ENCODE data around the gene EPAS1.

EPAS1 gene

DNA sequence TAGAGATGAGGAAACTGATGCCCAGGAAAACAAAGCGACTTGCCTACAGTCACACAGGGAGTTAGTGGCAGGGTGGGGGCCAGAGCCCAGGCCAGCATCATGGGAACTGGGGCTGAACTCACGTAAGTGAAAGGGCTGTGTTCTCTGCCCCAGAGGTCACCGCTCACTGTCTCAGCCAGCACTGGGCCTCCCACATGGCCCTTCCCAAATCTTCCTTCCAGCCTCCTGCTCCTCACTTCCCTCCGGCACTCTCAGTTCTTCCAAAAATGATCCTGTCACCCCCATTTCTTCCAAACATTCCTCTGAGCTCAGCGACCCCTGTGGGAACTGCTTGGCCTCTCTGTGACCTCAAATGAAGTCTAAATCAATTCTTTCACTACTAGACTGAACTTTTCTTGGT, 91.7 kb downstream of the EPAS1 start:
- DNase-seq (ENCODE audit: insufficient read length, low spot score), result no peak
- no peak for TF ChIP-seq CTCF (IDR thresholded peaks at IDR 0.05; ENCODE audit: insufficient read depth, missing control alignments)
- FAIRE-seq, result no peak

DNA sequence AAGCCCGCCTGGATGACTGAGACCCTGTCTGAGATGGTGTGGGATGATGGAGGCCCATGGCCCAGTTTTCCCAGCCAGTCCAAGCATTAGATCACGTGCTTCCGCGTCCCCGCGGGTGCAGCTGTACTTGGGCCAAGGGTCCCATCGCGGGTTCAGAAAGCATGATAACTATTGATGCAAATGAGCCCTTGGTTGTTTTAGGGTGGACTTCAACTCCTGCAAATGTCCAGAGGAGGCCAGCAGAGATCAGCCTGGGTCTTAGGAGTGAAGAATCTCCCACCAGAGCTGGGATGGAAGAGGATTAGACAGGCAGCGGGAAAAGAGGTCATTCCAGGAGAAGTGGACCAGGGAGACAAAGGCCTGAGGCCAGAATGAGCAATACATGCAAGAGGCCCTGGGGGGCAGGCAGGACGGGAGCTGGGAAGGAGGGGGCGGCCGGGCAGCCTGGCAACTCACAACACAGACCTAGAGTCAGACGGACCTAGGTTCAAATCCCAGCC, 92.3 kb downstream of the EPAS1 start:
- no peak for FAIRE-seq
- TF ChIP-seq CTCF (IDR thresholded peaks at IDR 0.05; ENCODE audit: insufficient read depth, missing control alignments), result no peak
- DNase-seq (ENCODE audit: insufficient read length, low spot score), result no peak

DNA sequence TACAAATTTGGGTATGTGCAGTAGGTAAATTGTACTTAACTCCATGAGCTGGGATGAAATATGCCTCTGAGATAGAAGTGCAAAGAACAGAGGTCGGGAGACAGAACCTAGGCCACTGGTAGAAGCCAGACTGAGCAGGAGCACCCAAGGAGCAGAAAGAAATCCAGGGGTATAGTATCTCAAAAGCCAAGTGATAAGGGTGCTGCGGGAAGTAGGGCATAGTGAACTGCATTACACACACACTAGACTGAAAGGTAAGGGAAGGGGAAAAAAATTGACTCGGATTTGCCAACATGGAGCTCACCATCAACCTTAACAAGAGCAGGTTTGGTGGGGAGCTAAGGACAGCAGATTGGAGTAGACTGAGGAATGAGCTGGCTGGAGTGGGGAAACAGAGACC, 92.8 kb downstream of the EPAS1 start:
- DNase-seq (ENCODE audit: insufficient read length, low spot score), result no peak
- no peak for FAIRE-seq
- no peak for TF ChIP-seq CTCF (IDR thresholded peaks at IDR 0.05; ENCODE audit: insufficient read depth, missing control alignments)

DNA sequence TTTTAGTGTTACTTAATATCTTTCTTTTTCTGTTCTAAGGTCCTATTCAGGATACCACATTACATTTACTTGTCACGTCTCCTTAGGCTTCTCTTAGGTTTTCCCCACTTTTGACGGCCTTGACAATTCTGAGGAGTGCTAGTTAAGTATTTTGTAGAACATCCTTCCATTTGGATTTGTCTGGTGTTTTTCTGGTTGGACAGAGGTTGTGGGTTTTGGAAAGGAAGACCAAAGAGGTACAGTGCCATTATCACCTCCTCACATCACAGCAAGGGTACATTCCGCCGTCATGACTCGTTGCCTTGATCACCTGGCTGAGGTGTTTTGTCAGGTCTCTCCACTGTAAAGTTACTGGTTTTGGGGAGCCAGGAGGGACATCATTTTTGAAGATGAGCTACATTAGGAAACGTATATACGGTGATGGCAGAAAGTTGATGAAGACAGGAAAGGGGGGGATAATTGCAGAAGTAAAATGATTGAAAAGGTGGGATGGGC, 93.7 kb downstream of the EPAS1 start:
- DNase-seq (ENCODE audit: insufficient read length, low spot score), result no peak
- no peak for TF ChIP-seq CTCF (IDR thresholded peaks at IDR 0.05; ENCODE audit: insufficient read depth, missing control alignments)
- FAIRE-seq, result no peak

- DNase-seq (ENCODE audit: insufficient read length, low spot score) (no peak), FAIRE-seq (no peak)
- no peak for TF ChIP-seq CTCF (IDR thresholded peaks at IDR 0.05; ENCODE audit: insufficient read depth, missing control alignments)
Measured at GRCh38 chr2:46392561-46393346, 95.5 kb downstream of the EPAS1 start.

- DNase-seq (ENCODE audit: insufficient read length, low spot score), result no peak
- TF ChIP-seq CTCF (IDR thresholded peaks at IDR 0.05; ENCODE audit: insufficient read depth, missing control alignments), result no peak
Measured at GRCh38 chr2:46393347-46393820, 96.2 kb downstream of the EPAS1 start.

DNA sequence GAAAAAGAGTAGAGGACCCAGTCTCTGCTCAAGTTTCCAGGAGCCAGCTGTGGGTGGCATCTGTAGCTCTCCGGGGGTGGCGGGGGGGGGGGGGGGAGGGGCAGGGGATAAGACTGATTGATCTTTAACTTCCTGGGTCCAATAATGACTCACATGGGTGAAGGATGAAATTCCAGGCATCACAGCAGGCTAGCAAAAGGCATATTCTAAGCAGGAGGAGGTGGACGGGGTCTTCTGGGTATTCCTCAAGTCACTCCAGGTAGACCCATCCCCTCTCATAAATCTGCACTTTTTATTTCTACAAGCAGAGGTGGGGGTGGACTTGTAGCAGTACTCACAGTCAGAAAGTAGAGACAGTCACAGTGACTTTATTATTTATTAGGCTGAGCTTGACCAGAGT, 96.7 kb downstream of the EPAS1 start:
- TF ChIP-seq CTCF (IDR thresholded peaks at IDR 0.05; ENCODE audit: insufficient read depth, missing control alignments), result no peak
- FAIRE-seq (no peak), DNase-seq (ENCODE audit: insufficient read length, low spot score) (no peak)

More at GRCh38 chr2:46393347-46393820, 96.2 kb downstream of the EPAS1 start:
- no peak for FAIRE-seq

Measured in D721Med (cell line).